Ovary (tissue), 9 donors: ENCODE results near the gene EIF3A. TPM values are rescaled to one million over a fixed set of nuclear protein-coding genes. Genes with fewer than 3 reads are reported as not detected.

Source experiments
- DNase-seq, 5 donors: peaks; one replicate each; pipeline ENCODE4 v3.0.0-alpha.2; 2019 to 2020
- H3K27ac ChIP-seq, 2 donors: fragments of 200-600 bp; one replicate each; pipeline versions ENCODE4 v1.5.1 to v1.8.0; 2019 to 2022
- H3K27me3 ChIP-seq: fragments of 200-600 bp; one replicate; pipeline ENCODE4 v1.8.0; 2022
- H3K36me3 ChIP-seq: fragments of 200-600 bp; sonication (generic); one replicate; pipeline ENCODE4 v1.5.1; 2019
- H3K4me1 ChIP-seq: one replicate; pipeline ENCODE4 v1.8.1; 2013; ENCODE audit warnings: mild to moderate bottlenecking, moderate library complexity; ENCODE audit not compliant: insufficient read depth
- H3K4me3 ChIP-seq: fragments of 200-600 bp; sonication (generic); one replicate; pipeline ENCODE4 v1.5.1; 2017
- H3K9me3 ChIP-seq, 2 donors: fragments of 200-600 bp in 1 of 2; sonication (generic) in 1 of 2; one replicate each; pipeline versions ENCODE4 v1.5.1 to v1.8.1; 2013 to 2019; ENCODE audit warnings: mild to moderate bottlenecking in 1 of 2, moderate library complexity in 1 of 2
- EP300 ChIP-seq: sonication (generic); formaldehyde crosslinking; IDR thresholded peaks from one replicate; pipeline ENCODE4 v1.6.1; 2017; ENCODE audit warnings: antibody characterized with exemption
- POLR2A ChIP-seq: fragments of 450-650 bp; IDR thresholded peaks from one replicate; pipeline ENCODE4 v1.6.1; 2017; ENCODE audit warnings: antibody characterized with exemption, mild to moderate bottlenecking, moderate library complexity
- WGBS, 3 donors: extraction: QIAGEN DNeasy Blood & Tissue Kit in 1 of 3; methylation state at CpG; one replicate each; pipeline versions ENCODE4 v1.1.5 to v1.1.7; 2013 to 2017; 5-methylcytosine and 5-hydroxymethylcytosine counted together
- intact Hi-C, 4 donors: fragments of 100-400 bp; cut with DNase I; formaldehyde crosslinking; loops; one replicate each; pipeline versions ENCODE4 v1.11.0 to v1.15.1; 2022 to 2023
- polyA plus RNA-seq, 2 donors: library from polyadenylated mRNA; stranded (reverse); fragments of 200-250 nt in 1 of 2; fragments of 350-450 nt in 1 of 2; fragmentation: Illumina TruSeq in 1 of 2; extraction: RNeasy Lipid Tissue Mini Kit (QIAGEN cat#74804) in 1 of 2; gene quantifications; one replicate each; pipeline ENCODE4 v1.2.3, GENCODE V29; 2013 to 2014
- total RNA-seq, 7 donors: library from RNA; depleted of rRNA in 2 of 7; stranded (reverse); fragments of >200 nt in 2 of 7; fragmentation: NEBNext Ultra II Directional in 3 of 7; extraction: Animal tissue kit (Norgen Biotek cat#: 25700) in 3 of 7; gene quantifications; one replicate each; pipeline versions ENCODE4 v1.1.0 to v1.2.4, GENCODE V29; 2016 to 2023
- TF ChIP-seq, protein P1 (sequence below), 3 donors: fragments of 450-650 bp in 2 of 3; fragments of 200-600 bp in 1 of 3; IDR thresholded peaks; one replicate each; pipeline versions ENCODE4 v1.5.1 to v1.8.0; 2016 to 2022; ENCODE audit warnings: antibody characterized with exemption in 3 of 3, mild to moderate bottlenecking in 1 of 3
- donor health status: DM: no; HTN: no; CAD: no; lungs with moderate emphysema.
- donor health status: DM: no; HTN: no; CAD: no.
- donor health status: Bipolar disorder and iron deficiency.
- donor health status: DM: yes; HTN: yes; CAD: no.
- donor health status: DM: no; HTN: no; CAD: no.
- donor health status: DM: yes; HTN: yes; CAD: no.

EIF3A gene
- total and polyA plus RNA-seq, 9 donors, result 53.9 to 113 (median 88.1) TPM

DNA sequence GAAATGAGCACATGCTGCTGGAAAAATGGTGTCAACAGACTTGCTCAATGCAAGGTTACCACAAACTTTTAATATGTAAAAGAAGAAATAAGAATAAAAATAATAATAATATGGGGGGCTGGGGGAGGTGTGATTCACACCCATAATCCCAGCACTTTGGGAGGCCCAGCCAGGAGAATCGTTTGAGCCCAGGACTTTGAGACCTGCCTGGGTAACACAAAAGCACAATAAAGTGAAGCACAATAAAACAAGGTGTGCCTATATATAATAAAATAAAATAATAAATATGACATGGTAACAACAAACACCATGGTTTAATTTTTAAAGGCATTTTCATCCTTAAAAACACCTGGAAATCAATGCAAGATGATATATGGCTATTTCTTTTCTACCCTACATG is 25.1 kb downstream of the EIF3A start:
- H3K9me3 ChIP-seq, result no peaks in the 10 kb centered on the region
- TF ChIP-seq, protein P1, sequence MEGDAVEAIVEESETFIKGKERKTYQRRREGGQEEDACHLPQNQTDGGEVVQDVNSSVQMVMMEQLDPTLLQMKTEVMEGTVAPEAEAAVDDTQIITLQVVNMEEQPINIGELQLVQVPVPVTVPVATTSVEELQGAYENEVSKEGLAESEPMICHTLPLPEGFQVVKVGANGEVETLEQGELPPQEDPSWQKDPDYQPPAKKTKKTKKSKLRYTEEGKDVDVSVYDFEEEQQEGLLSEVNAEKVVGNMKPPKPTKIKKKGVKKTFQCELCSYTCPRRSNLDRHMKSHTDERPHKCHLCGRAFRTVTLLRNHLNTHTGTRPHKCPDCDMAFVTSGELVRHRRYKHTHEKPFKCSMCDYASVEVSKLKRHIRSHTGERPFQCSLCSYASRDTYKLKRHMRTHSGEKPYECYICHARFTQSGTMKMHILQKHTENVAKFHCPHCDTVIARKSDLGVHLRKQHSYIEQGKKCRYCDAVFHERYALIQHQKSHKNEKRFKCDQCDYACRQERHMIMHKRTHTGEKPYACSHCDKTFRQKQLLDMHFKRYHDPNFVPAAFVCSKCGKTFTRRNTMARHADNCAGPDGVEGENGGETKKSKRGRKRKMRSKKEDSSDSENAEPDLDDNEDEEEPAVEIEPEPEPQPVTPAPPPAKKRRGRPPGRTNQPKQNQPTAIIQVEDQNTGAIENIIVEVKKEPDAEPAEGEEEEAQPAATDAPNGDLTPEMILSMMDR (IDR thresholded peaks at IDR 0.05), result no peak
- no peak for TF ChIP-seq EP300
- TF ChIP-seq POLR2A, result no peak
- no peak for DNase-seq
- no peak overlapping the region for H3K27ac ChIP-seq
- H3K36me3 ChIP-seq, result peaks cover 3% of the 10 kb centered on the region
- 73 to 90% (median 88%) methylated on average over 1 of the region's 1 CpG for WGBS, 3 donors
- H3K27me3 ChIP-seq, result no peaks in the 10 kb centered on the region
- no peaks in the 10 kb centered on the region for H3K4me1 ChIP-seq
- intact Hi-C loops, result no loop called here
- H3K4me3 ChIP-seq, result no peak overlapping the region

DNA sequence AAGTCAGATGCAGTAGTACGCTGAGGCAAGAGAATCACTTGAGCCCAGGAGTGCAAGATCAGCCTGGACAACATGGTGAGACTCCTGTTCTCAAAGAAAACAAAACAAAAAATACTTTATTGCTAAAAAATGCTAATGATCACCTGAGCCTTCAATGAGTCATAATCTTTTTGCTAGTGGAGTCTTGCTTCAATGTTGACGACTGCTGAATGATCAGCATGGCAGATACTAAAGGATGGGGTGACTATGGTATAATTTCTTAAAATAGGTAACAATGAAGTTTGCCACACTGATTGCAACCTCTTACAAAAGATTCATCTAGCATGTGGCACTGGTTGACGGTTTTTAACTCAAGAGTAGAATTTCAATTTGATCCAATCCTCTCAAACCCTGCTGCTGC is 28.8 kb downstream of the EIF3A start:
- Histone ChIP-seq H3K4me1 (no peaks in the 10 kb centered on the region), H3K4me3 (no peak overlapping the region), H3K36me3 (peaks cover 3% of the 10 kb centered on the region), H3K27me3 (no peaks in the 10 kb centered on the region), H3K27ac (no peak overlapping the region), H3K9me3 (no peaks in the 10 kb centered on the region)
- intact Hi-C loops, result no loop called here
- no peak for DNase-seq
- 90 to 92% (median 91%) methylated on average over 3 of the region's 3 CpGs for WGBS, 3 donors
- TF ChIP-seq EP300, result no peak
- no peak for TF ChIP-seq POLR2A
- TF ChIP-seq, protein P1 (IDR thresholded peaks at IDR 0.05), result no peak

DNA sequence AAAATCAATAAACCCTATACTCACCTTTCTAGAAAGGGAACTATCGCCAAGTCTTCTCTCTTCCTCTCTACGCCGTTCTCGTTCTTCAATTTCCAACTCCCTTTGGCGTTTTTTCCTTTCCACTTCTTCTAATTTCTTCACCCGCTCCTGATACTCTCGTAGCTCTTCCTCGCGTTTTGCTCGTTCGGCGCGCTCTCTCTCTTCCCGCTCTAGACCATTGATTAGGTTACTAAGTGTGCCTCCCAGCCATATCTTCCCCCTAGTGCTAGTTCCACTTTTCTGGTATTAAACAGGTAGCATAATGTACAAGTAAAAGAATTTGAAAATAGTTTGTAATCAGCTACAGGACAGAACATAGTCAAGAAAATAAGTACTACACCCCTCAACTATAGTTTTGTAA is 30.8 kb downstream of the EIF3A start:
- no peak overlapping the region for H3K27ac ChIP-seq
- TF ChIP-seq EP300 (no peak), POLR2A (no peak)
- TF ChIP-seq, protein P1 (IDR thresholded peaks at IDR 0.05), result no peak
- intact Hi-C loops, result no loop called here
- H3K9me3 ChIP-seq, result no peaks in the 10 kb centered on the region
- H3K27me3 ChIP-seq, result no peaks in the 10 kb centered on the region
- DNase-seq, result no peak
- H3K36me3 ChIP-seq, result no peaks in the 10 kb centered on the region
- H3K4me1 ChIP-seq, result peaks cover 2% of the 10 kb centered on the region
- 93 to 97% (median 95%) methylated on average over 14 of the region's 14 CpGs for WGBS, 3 donors
- no peak overlapping the region for H3K4me3 ChIP-seq

DNA sequence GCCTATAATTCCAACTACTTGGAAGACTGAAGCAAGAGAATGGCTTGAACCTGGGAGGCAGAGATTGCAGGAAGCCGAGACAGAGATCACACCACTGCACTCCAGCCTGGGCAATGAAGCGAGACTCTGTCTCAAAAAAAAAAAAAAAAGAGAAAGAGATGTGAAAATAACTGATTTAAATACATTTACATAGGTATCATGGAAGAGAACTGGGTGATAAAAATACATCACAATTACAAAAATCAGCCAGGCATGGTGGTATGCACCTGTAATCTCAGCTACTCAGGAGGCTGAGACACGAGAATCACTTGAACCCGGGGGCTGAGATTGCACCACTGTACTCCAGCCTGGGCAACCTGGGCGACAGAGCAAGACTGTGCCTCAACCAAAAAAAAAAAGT is 31.3 kb downstream of the EIF3A start:
- no peak overlapping the region for H3K27ac ChIP-seq
- no peaks in the 10 kb centered on the region for H3K36me3 ChIP-seq
- intact Hi-C loops, result no loop called here
- no peaks in the 10 kb centered on the region for H3K9me3 ChIP-seq
- TF ChIP-seq POLR2A (no peak), EP300 (no peak)
- TF ChIP-seq, protein P1 (IDR thresholded peaks at IDR 0.05), result no peak
- no peak for DNase-seq
- 96 to 97% (median 96%) methylated on average over 5 of the region's 5 CpGs for WGBS, 3 donors
- H3K27me3 ChIP-seq, result no peaks in the 10 kb centered on the region
- peaks cover 2% of the 10 kb centered on the region for H3K4me1 ChIP-seq
- H3K4me3 ChIP-seq, result no peak overlapping the region

DNA sequence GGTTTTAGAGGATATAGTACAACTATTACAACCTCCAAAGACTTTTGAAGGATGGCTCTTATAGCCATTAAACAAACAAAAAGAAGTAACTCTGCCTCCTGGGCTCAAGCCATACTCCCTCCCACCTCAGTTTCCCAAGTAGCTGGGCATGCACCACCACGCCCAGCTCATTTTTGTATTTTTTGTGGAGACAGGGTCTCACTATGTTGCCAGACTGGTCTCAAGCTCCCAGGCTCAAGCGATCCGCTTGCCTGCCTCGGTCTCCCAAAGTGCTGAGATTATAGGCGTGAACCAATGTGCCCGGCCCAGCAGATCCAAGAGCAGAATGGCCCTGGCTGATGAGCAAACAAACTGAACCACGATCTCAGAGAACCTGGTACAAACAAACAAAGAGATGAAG is 35.1 kb downstream of the EIF3A start:
- H3K4me1 ChIP-seq, result peaks cover 2% of the 10 kb centered on the region
- 78 to 88% (median 83%) methylated on average over 7 of the region's 7 CpGs for WGBS, 3 donors
- no peaks in the 10 kb centered on the region for H3K36me3 ChIP-seq
- no peak overlapping the region for H3K27ac ChIP-seq
- no peaks in the 10 kb centered on the region for H3K27me3 ChIP-seq
- no peak overlapping the region for H3K4me3 ChIP-seq
- no peaks in the 10 kb centered on the region for H3K9me3 ChIP-seq
- intact Hi-C loops, result no loop called here
- TF ChIP-seq POLR2A (no peak), EP300 (no peak)
- TF ChIP-seq, protein P1 (IDR thresholded peaks at IDR 0.05), result no peak
- DNase-seq, result no peak
